Measurements from ENCODE around the gene DYNC1LI1.
A peak's percentile ranks its signal among the peaks of the same experiment; 100 is the strongest.
"Not testable (repeated sequence)": the region's sequence is repeated elsewhere in the genome, so short reads cannot be mapped to it uniquely, and the experiment has no call there.

DYNC1LI1 gene

GRCh38 chr3:32578669-32579068, 8.0 kb upstream of the DYNC1LI1 start:
- DNase-seq: not testable (repeated sequence)

- DNase-seq: no peak
Observed at GRCh38 chr3:32577581-32578556, 7.2 kb upstream of the DYNC1LI1 start.

- DNase-seq: no peak
Observed at GRCh38 chr3:32577174-32577573, 6.5 kb upstream of the DYNC1LI1 start.

- no peak for DNase-seq
Observed at GRCh38 chr3:32575451-32576113, 4.9 kb upstream of the DYNC1LI1 start.

- DNase-seq: no peak
Observed at GRCh38 chr3:32571192-32571485, 481 bp upstream of the DYNC1LI1 start.

DNA sequence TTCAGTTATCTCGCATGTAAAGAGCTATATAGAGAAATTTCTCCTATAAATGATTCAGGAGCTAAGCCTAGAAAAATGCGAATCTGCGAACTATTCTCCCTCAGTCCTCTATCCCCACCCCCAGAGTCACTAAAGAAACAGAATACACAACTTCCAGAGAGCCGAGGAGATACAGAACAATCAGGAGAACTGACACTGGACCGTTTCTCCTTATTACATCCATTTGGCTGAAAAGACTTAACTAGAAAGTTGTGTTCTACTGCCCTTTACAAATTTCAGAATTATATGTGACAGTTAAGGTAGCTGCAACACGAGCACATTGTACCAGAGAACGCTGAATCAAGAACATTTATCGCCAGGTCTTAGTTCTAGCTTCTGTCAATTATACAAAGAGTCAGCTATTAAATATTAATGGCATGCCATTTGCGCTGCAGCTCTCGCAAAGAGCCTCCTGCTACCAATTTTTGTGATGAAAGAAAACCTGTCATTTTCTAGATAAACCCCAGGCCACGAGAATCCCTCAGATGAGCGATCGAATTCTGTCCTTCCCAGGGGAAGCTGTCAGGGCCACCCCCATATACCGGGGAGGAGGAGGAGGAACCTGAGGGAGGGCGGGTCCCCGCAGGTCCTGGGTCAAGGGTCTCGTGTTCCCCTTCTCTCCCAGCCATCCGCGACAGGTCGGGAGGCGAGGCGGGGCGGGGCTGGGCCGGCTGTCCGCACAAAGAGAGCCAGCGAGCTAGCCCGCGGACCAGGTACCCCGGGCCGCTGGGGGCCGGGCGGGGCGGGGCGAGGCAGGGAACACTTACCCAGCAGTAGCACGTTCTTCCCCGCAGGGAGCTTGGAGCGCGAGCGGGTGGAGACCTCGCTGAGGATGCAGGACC, 878 bp downstream of the DYNC1LI1 start:
- peak; percentile 25 for DNase-seq

- DNase-seq: no peak
Observed at GRCh38 chr3:32568953-32569352, 1.7 kb downstream of the DYNC1LI1 start.

GRCh38 chr3:32564195-32564594, 6.5 kb downstream of the DYNC1LI1 start:
- no peak for DNase-seq

DNA sequence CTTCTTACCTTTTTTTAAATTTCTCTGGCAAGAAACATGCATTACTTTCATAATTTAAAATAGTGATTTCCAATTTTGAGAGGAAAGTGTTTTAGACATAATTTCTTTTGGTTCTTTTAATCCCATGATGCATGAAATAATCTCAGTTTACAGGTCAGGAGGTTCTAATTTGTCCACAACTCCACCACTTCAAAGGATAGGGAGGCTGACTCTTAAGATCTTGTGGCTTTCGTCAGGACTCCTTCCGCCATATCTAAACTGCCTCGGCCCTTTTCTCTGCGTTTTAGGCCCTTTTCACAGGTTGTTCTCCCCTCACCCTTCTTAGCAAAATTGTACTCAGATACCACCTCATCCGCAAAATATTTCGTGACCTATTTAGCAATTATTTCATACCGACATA, 8.0 kb downstream of the DYNC1LI1 start:
- no peak for DNase-seq

DNA sequence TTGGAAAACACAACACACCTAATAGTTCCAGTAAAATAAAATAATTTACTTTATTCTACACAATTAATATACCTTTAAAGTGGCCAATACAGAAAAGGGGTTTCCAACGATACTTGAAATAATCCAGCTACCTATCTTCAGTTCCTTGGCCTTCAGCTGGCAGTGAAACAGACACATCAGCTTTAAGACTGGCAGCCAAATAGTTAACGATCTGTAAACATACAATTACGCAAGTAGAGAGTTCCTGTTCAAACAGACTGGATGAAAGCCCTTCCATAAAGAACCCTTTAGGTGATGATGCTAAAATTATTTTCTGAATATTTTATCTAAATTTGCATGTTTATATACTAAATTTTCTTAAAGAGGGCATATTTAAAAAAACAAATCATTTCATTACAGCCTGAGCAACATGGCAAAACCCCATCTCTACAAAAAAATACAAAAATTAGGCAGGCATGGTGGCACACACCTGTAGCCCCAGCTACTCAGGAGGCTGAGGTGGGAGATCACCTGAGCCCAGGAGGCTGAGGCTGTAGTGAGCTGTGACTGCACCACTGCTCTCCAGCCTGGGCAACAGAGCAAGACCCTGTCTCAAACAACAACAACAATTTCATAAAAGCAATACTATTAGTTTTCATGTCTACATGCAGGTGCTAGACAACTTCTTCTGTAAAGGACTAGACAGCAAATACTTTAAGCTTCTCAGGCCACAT, 12.9 kb downstream of the DYNC1LI1 start:
- DNase-seq: no peak

DNA sequence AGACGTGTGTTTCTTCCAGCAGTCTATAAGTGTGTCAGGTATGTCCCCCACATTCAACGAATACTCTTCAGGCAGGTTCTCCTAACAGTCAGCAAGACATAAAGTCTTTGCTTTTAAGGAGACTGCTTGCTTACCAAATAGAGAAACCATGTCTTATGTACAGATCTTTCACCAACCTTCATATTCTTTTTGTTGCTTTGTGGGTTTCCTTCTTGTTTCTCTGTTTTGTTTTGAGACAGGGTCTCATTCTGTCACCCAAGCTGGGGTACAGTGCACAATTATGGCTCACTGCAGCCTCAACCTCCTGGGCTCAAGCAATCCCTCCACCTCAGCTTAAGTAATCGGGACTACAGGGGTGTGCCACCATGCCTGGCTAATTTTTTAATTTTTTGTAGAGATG, 14.3 kb downstream of the DYNC1LI1 start:
- DNase-seq: no peak

DNA sequence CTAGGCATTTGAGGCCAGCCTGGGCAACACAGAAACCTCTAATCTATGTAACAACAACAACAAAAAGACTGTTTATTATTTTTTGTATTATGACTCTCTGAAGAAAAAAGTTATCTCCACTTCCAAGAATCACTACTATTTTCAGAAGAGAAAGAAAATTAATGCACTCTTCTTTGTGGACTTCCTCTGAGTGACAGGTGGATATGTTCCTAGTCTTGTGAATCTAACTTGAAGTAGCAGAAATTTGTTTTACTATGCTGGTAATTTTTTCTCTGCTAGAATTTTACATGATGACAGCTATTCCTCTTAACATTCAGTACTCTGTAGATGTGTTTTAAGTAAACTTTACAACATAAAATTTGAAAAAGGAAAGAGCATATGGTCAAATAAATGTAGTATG, 16.7 kb downstream of the DYNC1LI1 start:
- DNase-seq: no peak

GRCh38 chr3:32553459-32553858, 17.2 kb downstream of the DYNC1LI1 start:
- no peak for DNase-seq

DNA sequence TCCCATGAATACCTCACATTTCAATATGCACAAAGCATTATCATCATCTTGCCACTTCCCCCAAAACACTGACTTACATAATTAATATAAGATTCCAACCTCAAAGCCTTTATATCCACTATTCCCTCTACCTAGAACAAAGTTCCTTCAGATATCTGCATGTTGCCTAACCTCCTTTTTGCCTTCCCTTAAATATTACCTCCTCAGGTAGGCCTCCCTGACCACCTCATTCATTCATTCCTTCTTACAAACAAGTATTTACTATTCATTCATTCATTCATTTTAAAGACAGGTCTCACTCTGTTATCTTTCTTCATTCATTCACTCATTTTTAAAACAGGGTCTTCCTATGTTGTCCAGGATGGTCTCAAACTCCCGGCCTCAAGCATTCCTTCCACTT, 18.6 kb downstream of the DYNC1LI1 start:
- no peak for DNase-seq

DNA sequence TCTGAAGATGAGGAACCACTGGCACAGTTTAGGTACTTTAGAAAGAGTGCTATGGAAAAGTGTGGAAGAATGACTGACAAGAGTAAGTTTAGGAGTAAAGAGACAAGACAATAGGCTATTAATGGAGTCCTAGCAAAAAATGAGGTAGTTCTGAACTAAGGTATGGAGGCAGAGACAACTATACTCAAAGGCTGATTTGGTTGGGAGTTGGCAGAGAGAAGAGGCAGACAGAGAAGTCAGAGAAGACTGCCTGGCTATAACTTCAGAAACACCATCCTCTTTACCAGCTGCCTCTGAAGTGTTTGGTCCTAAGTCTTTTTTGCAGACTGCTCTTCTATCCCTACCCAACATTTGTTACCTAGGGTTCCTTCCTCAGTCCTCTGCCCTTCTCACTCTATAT, 19.2 kb downstream of the DYNC1LI1 start:
- DNase-seq: no peak

DNA sequence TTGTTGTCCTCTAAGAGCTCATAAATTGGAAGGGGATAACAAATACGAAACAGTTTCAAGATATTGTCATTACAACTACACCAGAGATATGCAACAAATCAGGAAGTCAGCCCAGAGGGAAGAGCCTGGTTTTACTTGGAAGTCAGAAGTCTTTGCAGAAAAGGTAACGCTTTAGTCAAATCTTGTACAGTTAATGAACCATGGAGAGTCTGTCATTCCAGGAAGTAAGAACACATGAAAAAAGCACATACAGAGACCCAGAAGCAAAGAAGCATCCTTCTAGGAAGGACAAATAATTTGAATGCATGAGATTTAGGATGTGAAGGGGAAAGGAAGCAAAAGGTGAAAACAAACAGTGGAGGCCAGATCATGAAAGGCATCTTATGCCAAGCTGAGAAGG, 19.6 kb downstream of the DYNC1LI1 start:
- no peak for DNase-seq

DNA sequence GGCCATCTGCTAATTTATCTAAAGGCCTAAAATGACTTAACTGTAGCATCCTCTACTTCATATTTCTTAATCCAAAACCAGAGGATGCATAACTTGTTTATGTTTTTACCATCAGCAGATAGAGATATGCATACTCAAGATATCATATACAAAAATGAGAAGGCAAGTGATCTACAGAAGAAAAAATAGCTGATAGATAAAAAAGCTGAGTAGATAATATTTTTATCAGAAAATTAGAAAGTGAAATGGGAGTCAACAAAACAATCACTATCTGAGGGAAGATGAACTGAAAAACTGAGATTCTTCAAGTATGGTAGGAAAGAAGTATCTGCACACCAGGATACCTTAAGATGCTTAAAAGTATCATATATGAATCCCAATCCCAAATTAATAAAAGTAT, 25.4 kb downstream of the DYNC1LI1 start:
- DNase-seq: no peak

- DNase-seq: no peak
Observed at GRCh38 chr3:32544894-32545293, 25.8 kb downstream of the DYNC1LI1 start.

DNA sequence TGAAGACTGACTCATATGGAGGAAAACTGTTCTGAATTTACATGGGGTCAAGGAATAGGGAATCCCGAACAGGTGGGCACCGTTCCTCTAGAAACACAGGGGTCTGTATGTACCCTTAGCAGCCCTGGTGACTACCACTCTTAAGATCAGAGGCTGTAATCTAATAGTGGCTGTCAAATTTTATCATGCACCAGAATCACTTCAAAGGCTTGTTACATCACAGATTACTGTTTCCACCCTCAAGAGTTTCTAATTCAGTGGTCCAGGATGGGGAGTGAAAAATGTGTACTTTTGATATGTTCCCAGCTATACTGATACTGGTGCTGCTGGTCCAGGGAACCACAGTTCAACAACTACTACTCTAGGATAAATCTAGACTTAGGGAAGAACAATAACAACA, 27.9 kb downstream of the DYNC1LI1 start:
- no peak for DNase-seq

GRCh38 chr3:32540899-32541298, 29.8 kb downstream of the DYNC1LI1 start:
- no peak for DNase-seq

DNA sequence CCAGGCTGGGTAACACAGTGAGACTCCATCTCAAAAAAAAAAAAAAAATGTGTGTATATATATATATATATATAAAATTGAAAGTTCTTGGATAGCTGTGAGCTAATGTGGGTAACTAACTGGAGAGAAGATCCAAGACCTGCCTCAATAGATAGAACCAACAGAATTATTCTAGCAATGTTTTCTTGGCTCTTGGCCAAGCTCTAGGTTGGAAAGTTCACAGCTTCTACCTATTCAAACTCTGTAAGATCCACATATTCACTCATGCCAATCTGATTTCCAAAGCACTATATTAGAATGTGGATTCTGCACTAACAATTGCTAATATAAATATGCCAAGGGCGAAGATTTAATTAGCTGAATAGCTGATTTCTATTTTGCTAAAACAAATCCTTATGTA, 38.2 kb downstream of the DYNC1LI1 start:
- no peak for DNase-seq

GRCh38 chr3:32531010-32531647, 39.5 kb downstream of the DYNC1LI1 start:
- no peak for DNase-seq
